SK-N-SH treated with all-trans-retinoic acid at 6 μM for 48 hours (cell line): ENCODE data around the gene GCGR.

Experiments used
- ATAC-seq: fragments of 200-7000 bp; cut with Tn5 transposase; 3 replicates; pipeline ENCODE4 v1.9.1; 2020; ENCODE audit warnings: mild to moderate bottlenecking, moderate library complexity
- ARNTL ChIP-seq: fragments of 450-650 bp; formaldehyde crosslinking; IDR thresholded peaks from 2 replicates; pipeline ENCODE4 v1.5.0; 2020; ENCODE audit warnings: low read depth, mild to moderate bottlenecking, moderate library complexity, borderline replicate concordance
- BACH2 ChIP-seq: fragments of 250-450 bp; sonication (Bioruptor Pico); IDR thresholded peaks from 2 replicates; pipeline ENCODE4 v1.9.0; 2021; ENCODE audit warnings: mild to moderate bottlenecking, borderline replicate concordance
- CSDC2 ChIP-seq: fragments of 250-450 bp; sonication (Bioruptor Pico); IDR thresholded peaks from 2 replicates; pipeline ENCODE4 v1.5.0; 2020; ENCODE audit warnings: mild to moderate bottlenecking, moderate library complexity
- ESRRG ChIP-seq: fragments of 250-450 bp; sonication (Bioruptor Pico); IDR thresholded peaks from 2 replicates; pipeline ENCODE4 v1.6.1; 2021; ENCODE audit warnings: mild to moderate bottlenecking
- GLIS3 ChIP-seq: fragments of 250-450 bp; sonication (Bioruptor Pico); IDR thresholded peaks from 2 replicates; pipeline ENCODE4 v1.5.0; 2020; ENCODE audit warnings: mild to moderate bottlenecking, moderate library complexity
- ISL1 ChIP-seq: fragments of 250-450 bp; sonication (Bioruptor Pico); IDR thresholded peaks from 2 replicates; pipeline ENCODE4 v2.1.2; 2022; ENCODE audit warnings: mild to moderate bottlenecking, moderate library complexity
- PATZ1 ChIP-seq: fragments of 250-450 bp; sonication (Bioruptor Pico); IDR thresholded peaks from 2 replicates; pipeline ENCODE4 v1.8.0; 2020; ENCODE audit warnings: mild to moderate bottlenecking, moderate library complexity, borderline replicate concordance
- POU6F1 ChIP-seq: fragments of 250-450 bp; sonication (Bioruptor Pico); IDR thresholded peaks from 2 replicates; pipeline ENCODE4 v1.8.0; 2021; ENCODE audit warnings: low read depth, mild to moderate bottlenecking, moderate library complexity, borderline replicate concordance
- PPARA ChIP-seq: fragments of 250-450 bp; sonication (Bioruptor Pico); IDR thresholded peaks from 2 replicates; pipeline ENCODE4 v1.5.0; 2020; ENCODE audit warnings: mild to moderate bottlenecking, borderline replicate concordance
- RARB ChIP-seq: fragments of 250-450 bp; sonication (Bioruptor Pico); IDR thresholded peaks from 2 replicates; pipeline ENCODE4 v1.8.0; 2021; ENCODE audit warnings: mild to moderate bottlenecking, moderate library complexity
- SNAI2 ChIP-seq: fragments of 250-450 bp; sonication (Bioruptor Pico); IDR thresholded peaks from 2 replicates; pipeline ENCODE4 v1.5.0; 2020; ENCODE audit warnings: mild to moderate bottlenecking, moderate library complexity
- TOX ChIP-seq: fragments of 250-450 bp; sonication (Bioruptor Pico); IDR thresholded peaks from 2 replicates; pipeline ENCODE4 v1.8.0; 2021; ENCODE audit warnings: mild to moderate bottlenecking, moderate library complexity, borderline replicate concordance
- ZC3H10 ChIP-seq: fragments of 250-450 bp; sonication (Bioruptor Pico); IDR thresholded peaks from 2 replicates; pipeline ENCODE4 v1.5.1; 2021; ENCODE audit warnings: mild to moderate bottlenecking, moderate library complexity
- ZFP3 ChIP-seq: fragments of 250-450 bp; sonication (Bioruptor Pico); IDR thresholded peaks from 2 replicates; pipeline ENCODE4 v1.5.0; 2020; ENCODE audit warnings: mild to moderate bottlenecking, moderate library complexity
- ZFP30 ChIP-seq: fragments of 450-650 bp; formaldehyde crosslinking; IDR thresholded peaks from 2 replicates; pipeline ENCODE4 v1.5.0; 2022; ENCODE audit warnings: mild to moderate bottlenecking, moderate library complexity
- ZNF565 ChIP-seq: fragments of 450-650 bp; formaldehyde crosslinking; conservative IDR thresholded peaks from 2 replicates; pipeline ENCODE4 v1.5.0; 2020; ENCODE audit warnings: low read depth, mild to moderate bottlenecking, moderate library complexity
- ZNF70 ChIP-seq: fragments of 450-650 bp; formaldehyde crosslinking; IDR thresholded peaks from 2 replicates; pipeline ENCODE4 v1.5.0; 2020; ENCODE audit warnings: mild to moderate bottlenecking, moderate library complexity
- ZNF8 ChIP-seq: fragments of 450-650 bp; formaldehyde crosslinking; IDR thresholded peaks from 2 replicates; pipeline ENCODE4 v1.5.0; 2020; ENCODE audit warnings: mild to moderate bottlenecking, moderate library complexity
- TF ChIP-seq, protein P1 (sequence below): fragments of 250-450 bp; sonication (Bioruptor Pico); IDR thresholded peaks from 2 replicates; pipeline ENCODE4 v1.5.0; 2020; ENCODE audit warnings: mild to moderate bottlenecking, moderate library complexity
- TF ChIP-seq, protein P2 (sequence below): fragments of 250-450 bp; sonication (Bioruptor Pico); IDR thresholded peaks from 2 replicates; pipeline ENCODE4 v1.5.1; 2020; ENCODE audit warnings: low read depth, mild to moderate bottlenecking, moderate library complexity

GCGR gene

GRCh38 chr17:81803728-81804558, at the start of gene GCGR:
TSS of gene GCGR (plus strand) at chr17:81804150. CDS start at chr17:81809019, 4,869 bp downstream.
- no peak for ATAC-seq
- TF ChIP-seq ZNF8 (CRISPR knock-in tag) (no peak), PPARA (CRISPR knock-in tag) (no peak), RARB (no peak), CSDC2 (no peak), PATZ1 (CRISPR knock-in tag) (no peak), SNAI2 (CRISPR knock-in tag) (no peak), BACH2 (CRISPR knock-in tag) (no peak), ZFP3 (CRISPR knock-in tag) (no peak), ZNF70 (no peak), ZFP30 (CRISPR knock-in tag) (no peak), ZC3H10 (no peak), ESRRG (CRISPR knock-in tag) (no peak), GLIS3 (CRISPR knock-in tag) (no peak), ARNTL (no peak), TOX (CRISPR knock-in tag) (no peak)
- TF ChIP-seq, protein P1, sequence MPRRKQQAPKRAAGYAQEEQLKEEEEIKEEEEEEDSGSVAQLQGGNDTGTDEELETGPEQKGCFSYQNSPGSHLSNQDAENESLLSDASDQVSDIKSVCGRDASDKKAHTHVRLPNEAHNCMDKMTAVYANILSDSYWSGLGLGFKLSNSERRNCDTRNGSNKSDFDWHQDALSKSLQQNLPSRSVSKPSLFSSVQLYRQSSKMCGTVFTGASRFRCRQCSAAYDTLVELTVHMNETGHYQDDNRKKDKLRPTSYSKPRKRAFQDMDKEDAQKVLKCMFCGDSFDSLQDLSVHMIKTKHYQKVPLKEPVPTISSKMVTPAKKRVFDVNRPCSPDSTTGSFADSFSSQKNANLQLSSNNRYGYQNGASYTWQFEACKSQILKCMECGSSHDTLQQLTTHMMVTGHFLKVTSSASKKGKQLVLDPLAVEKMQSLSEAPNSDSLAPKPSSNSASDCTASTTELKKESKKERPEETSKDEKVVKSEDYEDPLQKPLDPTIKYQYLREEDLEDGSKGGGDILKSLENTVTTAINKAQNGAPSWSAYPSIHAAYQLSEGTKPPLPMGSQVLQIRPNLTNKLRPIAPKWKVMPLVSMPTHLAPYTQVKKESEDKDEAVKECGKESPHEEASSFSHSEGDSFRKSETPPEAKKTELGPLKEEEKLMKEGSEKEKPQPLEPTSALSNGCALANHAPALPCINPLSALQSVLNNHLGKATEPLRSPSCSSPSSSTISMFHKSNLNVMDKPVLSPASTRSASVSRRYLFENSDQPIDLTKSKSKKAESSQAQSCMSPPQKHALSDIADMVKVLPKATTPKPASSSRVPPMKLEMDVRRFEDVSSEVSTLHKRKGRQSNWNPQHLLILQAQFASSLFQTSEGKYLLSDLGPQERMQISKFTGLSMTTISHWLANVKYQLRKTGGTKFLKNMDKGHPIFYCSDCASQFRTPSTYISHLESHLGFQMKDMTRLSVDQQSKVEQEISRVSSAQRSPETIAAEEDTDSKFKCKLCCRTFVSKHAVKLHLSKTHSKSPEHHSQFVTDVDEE (CRISPR knock-in tag), result no peak
- TF ChIP-seq, protein P2, sequence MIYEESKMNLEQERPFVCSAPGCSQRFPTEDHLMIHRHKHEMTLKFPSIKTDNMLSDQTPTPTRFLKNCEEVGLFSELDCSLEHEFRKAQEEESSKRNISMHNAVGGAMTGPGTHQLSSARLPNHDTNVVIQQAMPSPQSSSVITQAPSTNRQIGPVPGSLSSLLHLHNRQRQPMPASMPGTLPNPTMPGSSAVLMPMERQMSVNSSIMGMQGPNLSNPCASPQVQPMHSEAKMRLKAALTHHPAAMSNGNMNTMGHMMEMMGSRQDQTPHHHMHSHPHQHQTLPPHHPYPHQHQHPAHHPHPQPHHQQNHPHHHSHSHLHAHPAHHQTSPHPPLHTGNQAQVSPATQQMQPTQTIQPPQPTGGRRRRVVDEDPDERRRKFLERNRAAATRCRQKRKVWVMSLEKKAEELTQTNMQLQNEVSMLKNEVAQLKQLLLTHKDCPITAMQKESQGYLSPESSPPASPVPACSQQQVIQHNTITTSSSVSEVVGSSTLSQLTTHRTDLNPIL (CRISPR knock-in tag), result no peak

DNA sequence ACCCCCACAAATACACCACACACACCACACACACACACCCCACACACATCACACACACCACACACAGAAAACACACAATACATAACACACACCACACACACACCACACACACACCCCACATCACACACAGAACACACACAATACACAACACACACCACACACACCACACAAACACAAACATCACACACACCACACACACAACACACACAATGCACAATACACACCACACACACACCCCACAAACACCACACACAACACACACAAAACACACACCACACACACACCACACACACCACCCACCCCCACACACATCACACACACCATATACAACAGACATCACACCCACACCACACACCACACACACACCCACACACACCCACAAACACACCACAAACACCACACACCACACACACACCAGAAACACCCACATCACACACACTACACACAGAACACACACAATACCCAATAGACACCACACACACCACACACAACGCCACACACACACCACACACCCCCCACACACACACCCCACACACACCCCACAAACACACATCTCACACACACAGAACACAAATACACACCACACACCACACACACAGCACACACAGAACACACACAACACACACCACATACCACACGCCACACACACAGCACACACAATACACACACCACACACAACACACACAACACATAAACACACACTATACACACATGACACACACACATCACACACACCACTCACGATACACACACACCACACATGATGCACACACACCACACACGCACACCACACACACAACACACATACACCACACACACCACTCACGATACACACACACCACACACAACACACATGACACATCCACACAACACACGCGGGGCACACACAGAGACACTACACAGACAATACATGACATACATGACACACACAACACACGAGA, 11.0 kb upstream of the GCGR start:
- no peak for TF ChIP-seq ZNF565 (CRISPR knock-in tag)
- no peak for TF ChIP-seq CSDC2
- TF ChIP-seq PPARA (CRISPR knock-in tag), result no peak
- no peak for TF ChIP-seq RARB
- no peak for TF ChIP-seq ISL1 (CRISPR knock-in tag)
- no peak for TF ChIP-seq PATZ1 (CRISPR knock-in tag)
- no peak for TF ChIP-seq GLIS3 (CRISPR knock-in tag)
- TF ChIP-seq ZNF8 (CRISPR knock-in tag), result no peak
- TF ChIP-seq ESRRG (CRISPR knock-in tag), result no peak
- no peak for ATAC-seq

GRCh38 chr17:81794074-81794476, 9.9 kb upstream of the GCGR start:
- TF ChIP-seq POU6F1 (CRISPR knock-in tag) (no peak), PATZ1 (CRISPR knock-in tag) (no peak), ZC3H10 (no peak), ZNF565 (CRISPR knock-in tag) (no peak), ZFP30 (CRISPR knock-in tag) (no peak)
- TF ChIP-seq, protein P1 (CRISPR knock-in tag), result no peak
- ATAC-seq, result no peak
